HepG2 (cell line): ENCODE data around the gene ACACA. TPM values are rescaled to one million over a fixed set of nuclear protein-coding genes. Genes with fewer than 3 reads are reported as not detected.

Experiments
- ATAC-seq: fragments of 200-7000 bp; cut with Tn5 transposase; 3 replicates; pipeline ENCODE4 v1.9.1; 2020; ENCODE audit warnings: mild to moderate bottlenecking, moderate library complexity
- BruUV-seq: library from RNA; stranded (reverse); fragments of 400-500 nt; replicated peaks from 2 replicates; lab custom pipeline; 2021; lab: Mats Ljungman, UMichigan
- CTCF ChIA-PET: fragments of 300-600 bp; formaldehyde crosslinking; extraction: SDS; loops from one replicate; lab custom pipeline; 2021; ENCODE audit warnings: low total read pairs, inconsistent platforms, low intra/inter-chr PET ratio; lab: Yijun Ruan, JAX
- POLR2A ChIA-PET: fragments of 350-600 bp; sonication (Branson Sonifier 250); formaldehyde crosslinking; loops from one replicate; lab custom pipeline; 2020; ENCODE audit warnings: antibody characterized with exemption, inconsistent platforms; lab: Yijun Ruan, JAX
- DNase-seq: peaks from one replicate; pipeline ENCODE4 v3.0.0-alpha.2; 2015; ENCODE audit warnings: low spot score
- FAIRE-seq: peaks from 3 replicates; lab custom pipeline; 2011; peaks lifted over from hg19 to GRCh38; lab: Jason Lieb, UNC
- H2AFZ ChIP-seq: one replicate; pipeline ENCODE4 v1.6.1; 2011; ENCODE audit warnings: low read length, inconsistent platforms
- H3K27ac ChIP-seq: fragments of 300-600 bp; 3 replicates; pipeline ENCODE4 v1.8.0; 2011; ENCODE audit warnings: mixed run types, mild to moderate bottlenecking, mixed read lengths, low read length, inconsistent platforms; ENCODE audit not compliant: insufficient read depth; ENCODE audit errors: extremely low read length
- H3K27me3 ChIP-seq, 2 experiments: fragments of 200-600 bp in 1 of 2; 2 replicates in 1 of 2; 3 replicates in 1 of 2; pipeline versions ENCODE4 v1.6.0 to v1.8.0; 2011; ENCODE audit warnings: low read length in 2 of 2, mild to moderate bottlenecking in 2 of 2, moderate library complexity in 2 of 2, inconsistent platforms in 1 of 2; ENCODE audit not compliant: insufficient read depth in 2 of 2, control insufficient read depth in 1 of 2
- H3K36me3 ChIP-seq, 2 experiments: fragments of 200-600 bp in 1 of 2; replicated peaks in 1 of 2; 2 replicates in 1 of 2; 3 replicates in 1 of 2; pipeline versions ENCODE4 v1.5.1 to v1.8.0; 2011; ENCODE audit warnings: low read length in 2 of 2, inconsistent platforms in 1 of 2; ENCODE audit not compliant: insufficient read depth in 2 of 2, control insufficient read depth in 1 of 2
- H3K4me1 ChIP-seq: 2 replicates; pipeline ENCODE4 v1.5.1; 2012; ENCODE audit warnings: low read length, inconsistent platforms; ENCODE audit not compliant: insufficient read depth
- H3K4me2 ChIP-seq: 2 replicates; pipeline ENCODE4 v1.6.0; 2011; ENCODE audit warnings: low read depth, low read length, inconsistent platforms
- H3K4me3 ChIP-seq, 3 experiments: fragments of 200-600 bp in 1 of 3; sonication (generic), shearing (Covaris generic) in 1 of 3; replicated peaks in 1 of 3; 2 replicates each; pipeline ENCODE4 v1.5.1; 2011 to 2016; ENCODE audit warnings: low read length in 3 of 3, inconsistent platforms in 2 of 3, low read depth in 2 of 3, mild to moderate bottlenecking in 2 of 3, control low read depth in 1 of 3, mixed read lengths in 1 of 3; ENCODE audit not compliant: insufficient read depth in 1 of 3
- H3K79me2 ChIP-seq: one replicate; pipeline ENCODE4 v1.6.1; 2011; ENCODE audit warnings: low read length, inconsistent platforms; ENCODE audit not compliant: insufficient read depth
- H3K9ac ChIP-seq: 2 replicates; pipeline ENCODE4 v1.6.0; 2011; ENCODE audit warnings: mild to moderate bottlenecking, low read depth, low read length, inconsistent platforms; ENCODE audit not compliant: insufficient read depth
- H3K9me3 ChIP-seq: 2 replicates; pipeline ENCODE4 v1.5.1; 2012; ENCODE audit warnings: mild to moderate bottlenecking, low read length
- H4K20me1 ChIP-seq: 2 replicates; pipeline ENCODE4 v1.6.0; 2011; ENCODE audit warnings: inconsistent platforms, mild to moderate bottlenecking, low read length, moderate library complexity; ENCODE audit not compliant: insufficient read depth
- ATF6 ChIP-seq: sonication (generic); formaldehyde crosslinking; conservative IDR thresholded peaks from 2 replicates; pipeline ENCODE4 v1.4.0; 2020; ENCODE audit warnings: missing genetic modification reagents
- HNF1A ChIP-seq, 2 experiments: sonication (generic) in 1 of 2; formaldehyde crosslinking in 1 of 2; IDR thresholded peaks; 2 replicates each; pipeline versions ENCODE4 v1.4.0 to v1.6.1; 2016 to 2020; ENCODE audit warnings: borderline replicate concordance in 1 of 2, low read depth in 1 of 2, mild to moderate bottlenecking in 1 of 2, missing genetic modification reagents in 1 of 2
- MXD4 ChIP-seq: IDR thresholded peaks from 2 replicates; pipeline ENCODE4 v1.6.1; 2016; ENCODE audit warnings: mild to moderate bottlenecking, missing biosample characterization, missing genetic modification reagents
- SALL1 ChIP-seq: sonication (generic); formaldehyde crosslinking; IDR thresholded peaks from 2 replicates; pipeline ENCODE4 v1.8.0; 2022; ENCODE audit warnings: mild to moderate bottlenecking, missing genetic modification reagents
- ZBTB1 ChIP-seq: sonication (generic); formaldehyde crosslinking; IDR thresholded peaks from 2 replicates; pipeline ENCODE4 v1.4.0; 2020; ENCODE audit warnings: missing genetic modification reagents, borderline replicate concordance
- ZNF18 ChIP-seq: sonication (generic); formaldehyde crosslinking; IDR thresholded peaks from 2 replicates; pipeline ENCODE4 v1.8.0; 2022; ENCODE audit warnings: mild to moderate bottlenecking, missing genetic modification reagents; ENCODE audit not compliant: insufficient replicate concordance
- ZNF33B ChIP-seq: sonication (generic); formaldehyde crosslinking; IDR thresholded peaks from 2 replicates; pipeline ENCODE4 v1.5.1; 2020; ENCODE audit warnings: mild to moderate bottlenecking, missing genetic modification reagents
- ZNF615 ChIP-seq: sonication (generic); formaldehyde crosslinking; IDR thresholded peaks from 2 replicates; pipeline ENCODE4 v1.5.0; 2020; ENCODE audit warnings: mild to moderate bottlenecking, missing genetic modification reagents, borderline replicate concordance
- WGBS: methylation state at CpG from one replicate; pipeline ENCODE4 v1.1.6; 2017; ENCODE audit warnings: low lambda C conversion rate; 5-methylcytosine and 5-hydroxymethylcytosine counted together
- in situ Hi-C: cut with HindIII; loops from 2 replicates; pipeline ENCODE4 v1.10.0; 2017; ENCODE audit warnings: low pct_unique_long_range_greater_than_20kb; ENCODE audit not compliant: extremely low pct_ligation_motif_present
- intact Hi-C: fragments of 100-400 bp; cut with micrococcal nuclease; formaldehyde crosslinking; loops from one replicate; pipeline ENCODE4 v1.10.0; 2022; ENCODE audit not compliant: unreplicated experiment
- polyA plus RNA-seq, 8 experiments: library from polyadenylated mRNA; depleted of rRNA in 3 of 8; stranded (reverse) in 7 of 8; unstranded in 1 of 8; fragments of >200 nt; fragmentation: Illumina TruSeq in 4 of 8; extraction: Trizol in 4 of 8; gene quantifications; 2 replicates each; pipeline versions ENCODE4 v1.2.1 to v1.2.3, GENCODE V29; 2011 to 2016; ENCODE audit warnings: low read depth in 4 of 8, missing spikeins in 1 of 8, mixed read lengths in 1 of 8; ENCODE audit not compliant: insufficient read depth in 1 of 8
- total RNA-seq, 5 experiments: library from RNA; depleted of rRNA; stranded (reverse); fragments of >200 nt; fragmentation: Illumina TruSeq; extraction: Trizol; gene quantifications; 2 replicates each; pipeline ENCODE4 v1.2.3, GENCODE V29; 2016; ENCODE audit warnings: low read depth in 1 of 5

Gene ACACA
- total and polyA plus RNA-seq, 2 of the 13 experiments (the other 11 are each of a cell fraction or from before 2014, with no cell fraction given), result 39.2 to 47.2 TPM

GRCh38 chr17:37295888-37296287 lies 110.7 kb downstream of the ACACA start:
- no peak overlapping the region for H3K27ac ChIP-seq
- POLR2A ChIA-PET, result no interaction called here
- no peaks in the 10 kb centered on the region for H3K36me3 ChIP-seq
- TF ChIP-seq ATF6 (CRISPR knock-in tag), result no peak
- no peak for TF ChIP-seq ZNF33B (CRISPR knock-in tag)
- no peak for TF ChIP-seq MXD4 (CRISPR knock-in tag)
- no peak for TF ChIP-seq SALL1
- no peak for TF ChIP-seq ZBTB1
- TF ChIP-seq HNF1A (IDR thresholded peaks at IDR 0.05; ENCODE audit: low read depth), result no peak
- TF ChIP-seq HNF1A (CRISPR knock-in tag; IDR thresholded peaks at IDR 0.05; ENCODE audit: borderline replicate concordance), result no peak
- no peak for TF ChIP-seq ZNF18
- no peak for TF ChIP-seq ZNF615 (CRISPR knock-in tag)
- no peak for FAIRE-seq
- no peaks in the 10 kb centered on the region for H3K27me3 ChIP-seq
- CTCF ChIA-PET, result no interaction called here
- WGBS, result 100% methylated on average over 2 of the region's 2 CpGs
- no peak overlapping the region for H3K4me3 ChIP-seq
- no peaks in the 10 kb centered on the region for H3K9me3 ChIP-seq
- peaks cover 44% of the 10 kb centered on the region for H3K79me2 ChIP-seq
- in situ Hi-C loops, result no loop called here
- no peak for DNase-seq
- H4K20me1 ChIP-seq, result no peaks in the 10 kb centered on the region
- intact Hi-C loops, result no loop called here
- H3K9ac ChIP-seq, result no peak overlapping the region
- ATAC-seq, result no peak
- no peak overlapping the region for H2AFZ ChIP-seq
- no peak overlapping the region for H3K4me2 ChIP-seq
- BruUV-seq, result no TSS peak
- H3K4me1 ChIP-seq, result peaks cover 27% of the 10 kb centered on the region
